ENCODE measurements around the gene SLC66A2. TPM values are rescaled to one million over a fixed set of nuclear protein-coding genes. Genes with fewer than 3 reads are reported as not detected.

The SLC66A2 gene
- total RNA-seq, 2 experiments from 2014 or later = 44.5 to 44.8 TPM

DNA sequence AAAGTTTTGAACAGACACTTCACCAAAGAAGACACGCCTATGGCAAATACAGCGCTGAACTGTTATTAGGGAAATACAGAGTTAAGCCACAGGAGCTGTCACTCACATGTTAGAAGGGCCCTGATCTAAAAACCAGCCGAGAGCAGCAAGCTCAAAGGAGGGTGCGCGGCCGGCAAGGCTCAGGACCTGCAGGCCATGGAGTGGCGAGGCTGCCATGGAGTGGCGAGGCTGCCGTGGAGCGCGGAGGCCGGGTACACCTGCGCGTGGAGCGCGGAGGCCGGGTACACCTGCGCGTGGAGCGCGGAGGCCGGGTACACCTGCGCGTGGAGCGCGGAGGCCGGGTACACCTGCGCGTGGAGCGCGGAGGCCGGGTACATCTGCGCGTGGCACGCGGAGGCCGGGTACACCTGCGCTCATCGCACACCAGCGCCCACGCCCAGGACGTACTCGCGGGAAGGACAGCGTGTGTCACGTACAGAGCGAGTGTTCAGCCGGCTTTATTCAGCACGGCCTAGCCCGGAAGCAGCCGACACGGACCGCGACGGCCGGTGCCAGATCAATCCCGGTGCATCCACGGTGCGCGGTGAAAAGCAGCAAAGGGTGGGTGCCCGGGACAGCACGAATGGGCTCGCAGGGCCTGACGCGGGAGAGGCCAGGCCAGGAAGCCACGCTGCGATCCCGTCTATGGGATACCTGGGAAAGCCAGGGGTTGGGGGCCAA, 68.8 kb downstream of the SLC66A2 start:
- CTCF ChIA-PET = no interaction called here
- H3K27me3 ChIP-seq (ENCODE audit: control insufficient read depth in 1 of 2, insufficient read depth in 2 of 2, low read length in 2 of 2) = no peaks in the 10 kb centered on the region
- DNase-seq (no peak), ATAC-seq (ENCODE audit: poor library complexity) (no peak)
- peaks cover 3 to 54% of the 10 kb centered on the region in 2 experiments for H3K9me3 ChIP-seq (ENCODE audit: control insufficient read depth in 1 of 2, insufficient read depth in 1 of 2, low read length in 2 of 2)
- TF ChIP-seq, protein P1, sequence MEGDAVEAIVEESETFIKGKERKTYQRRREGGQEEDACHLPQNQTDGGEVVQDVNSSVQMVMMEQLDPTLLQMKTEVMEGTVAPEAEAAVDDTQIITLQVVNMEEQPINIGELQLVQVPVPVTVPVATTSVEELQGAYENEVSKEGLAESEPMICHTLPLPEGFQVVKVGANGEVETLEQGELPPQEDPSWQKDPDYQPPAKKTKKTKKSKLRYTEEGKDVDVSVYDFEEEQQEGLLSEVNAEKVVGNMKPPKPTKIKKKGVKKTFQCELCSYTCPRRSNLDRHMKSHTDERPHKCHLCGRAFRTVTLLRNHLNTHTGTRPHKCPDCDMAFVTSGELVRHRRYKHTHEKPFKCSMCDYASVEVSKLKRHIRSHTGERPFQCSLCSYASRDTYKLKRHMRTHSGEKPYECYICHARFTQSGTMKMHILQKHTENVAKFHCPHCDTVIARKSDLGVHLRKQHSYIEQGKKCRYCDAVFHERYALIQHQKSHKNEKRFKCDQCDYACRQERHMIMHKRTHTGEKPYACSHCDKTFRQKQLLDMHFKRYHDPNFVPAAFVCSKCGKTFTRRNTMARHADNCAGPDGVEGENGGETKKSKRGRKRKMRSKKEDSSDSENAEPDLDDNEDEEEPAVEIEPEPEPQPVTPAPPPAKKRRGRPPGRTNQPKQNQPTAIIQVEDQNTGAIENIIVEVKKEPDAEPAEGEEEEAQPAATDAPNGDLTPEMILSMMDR (IDR thresholded peaks at IDR 0.05) = no peak
- H3K36me3 ChIP-seq (ENCODE audit: insufficient read depth, low read length) = no peaks in the 10 kb centered on the region
- Mint-ChIP-seq H3K27ac (no peak overlapping the region), H3K9me3 (no peaks in the 10 kb centered on the region), H3K27me3 (no peaks in the 10 kb centered on the region), H3K4me1 (ENCODE audit: low read depth) (no peaks in the 10 kb centered on the region), H3K4me3 (no peak overlapping the region), H3K36me3 (ENCODE audit: low read depth) (no peaks in the 10 kb centered on the region)
- H3K4me3 ChIP-seq (ENCODE audit: low read length) = no peak overlapping the region
- H3K4me1 ChIP-seq (ENCODE audit: insufficient read depth, low read length) = no peaks in the 10 kb centered on the region
- H3K27ac ChIP-seq (ENCODE audit: low read depth in 1 of 2, low read length in 2 of 2) = no peak overlapping the region
- intact Hi-C loops (cut with DNase I, micrococcal nuclease) = no loop called here
- POLR2A ChIA-PET = no interaction called here

DNA sequence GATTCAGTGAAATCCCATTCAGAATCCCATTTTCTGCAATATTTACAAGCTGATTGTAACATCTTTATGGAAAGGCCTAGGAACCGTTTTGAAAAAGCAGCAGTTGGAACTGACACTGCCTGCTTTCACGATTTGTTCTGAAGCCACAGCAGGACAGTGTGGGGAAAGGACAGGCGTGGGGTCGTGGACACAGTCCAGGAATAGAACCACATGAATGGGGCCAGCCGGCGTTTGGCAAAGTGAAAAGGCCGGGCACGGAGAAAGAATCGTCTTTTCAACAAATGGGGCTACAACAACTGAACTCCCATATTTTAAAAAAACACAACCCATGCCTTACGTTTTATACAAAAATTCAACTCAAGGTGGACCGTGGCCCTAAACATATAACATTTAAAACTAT, 69.8 kb downstream of the SLC66A2 start:
- no peak overlapping the region for H3K4me3 ChIP-seq (ENCODE audit: low read length)
- no peaks in the 10 kb centered on the region for H3K9me3 Mint-ChIP-seq
- DNase-seq = no peak
- no peaks in the 10 kb centered on the region for H3K27me3 ChIP-seq (ENCODE audit: control insufficient read depth in 1 of 2, insufficient read depth in 2 of 2, low read length in 2 of 2)
- intact Hi-C loops (cut with DNase I, micrococcal nuclease) = no loop called here
- TF ChIP-seq, protein P1 (IDR thresholded peaks at IDR 0.05) = no peak
- peaks cover 0 to 49% of the 10 kb centered on the region in 2 experiments for H3K9me3 ChIP-seq (ENCODE audit: control insufficient read depth in 1 of 2, insufficient read depth in 1 of 2, low read length in 2 of 2)
- H3K4me1 Mint-ChIP-seq (ENCODE audit: low read depth) = no peaks in the 10 kb centered on the region
- H3K4me1 ChIP-seq (ENCODE audit: insufficient read depth, low read length) = no peaks in the 10 kb centered on the region
- no peaks in the 10 kb centered on the region for H3K27me3 Mint-ChIP-seq
- H3K4me3 Mint-ChIP-seq = no peak overlapping the region
- ATAC-seq (ENCODE audit: poor library complexity) = no peak
- ChIA-PET CTCF (no interaction called here), POLR2A (no interaction called here)
- no peak overlapping the region for H3K27ac Mint-ChIP-seq
- H3K36me3 ChIP-seq (ENCODE audit: insufficient read depth, low read length) = no peaks in the 10 kb centered on the region
- H3K36me3 Mint-ChIP-seq (ENCODE audit: low read depth) = no peaks in the 10 kb centered on the region
- H3K27ac ChIP-seq (ENCODE audit: low read depth in 1 of 2, low read length in 2 of 2) = no peak overlapping the region

DNA sequence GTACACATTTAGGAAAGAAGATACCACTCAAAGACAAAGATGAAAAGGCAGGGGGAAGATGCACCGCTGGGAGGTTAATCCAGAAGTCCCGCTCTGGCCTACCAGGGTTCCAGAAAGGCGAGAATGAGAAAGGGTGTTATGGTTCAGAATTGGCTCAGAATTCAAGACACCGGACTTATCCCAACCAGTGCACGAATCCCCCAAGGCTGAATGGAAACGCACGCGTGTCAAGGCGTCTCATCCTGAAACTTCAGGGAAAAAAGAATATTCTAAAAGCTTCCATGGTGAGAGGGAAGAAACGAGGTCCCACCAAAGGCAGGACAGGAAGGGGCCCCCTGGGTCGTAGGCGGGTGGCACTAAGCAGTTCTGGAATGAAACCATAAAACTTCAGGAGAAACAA, 71.9 kb downstream of the SLC66A2 start:
- H3K9me3 ChIP-seq (ENCODE audit: control insufficient read depth in 1 of 2, insufficient read depth in 1 of 2, low read length in 2 of 2) = peaks cover 0 to 41% of the 10 kb centered on the region in 2 experiments
- no peak for DNase-seq
- ChIA-PET CTCF (no interaction called here), POLR2A (no interaction called here)
- no peak overlapping the region for H3K4me3 ChIP-seq (ENCODE audit: low read length)
- H3K27ac ChIP-seq (ENCODE audit: low read depth in 1 of 2, low read length in 2 of 2) = no peak overlapping the region
- Mint-ChIP-seq H3K27me3 (no peaks in the 10 kb centered on the region), H3K27ac (no peak overlapping the region), H3K36me3 (ENCODE audit: low read depth) (no peaks in the 10 kb centered on the region), H3K4me1 (ENCODE audit: low read depth) (no peaks in the 10 kb centered on the region), H3K9me3 (no peaks in the 10 kb centered on the region), H3K4me3 (no peak overlapping the region)
- H3K27me3 ChIP-seq (ENCODE audit: control insufficient read depth in 1 of 2, insufficient read depth in 2 of 2, low read length in 2 of 2) = no peaks in the 10 kb centered on the region
- no peaks in the 10 kb centered on the region for H3K4me1 ChIP-seq (ENCODE audit: insufficient read depth, low read length)
- H3K36me3 ChIP-seq (ENCODE audit: insufficient read depth, low read length) = no peaks in the 10 kb centered on the region
- intact Hi-C loops (cut with DNase I, micrococcal nuclease) = no loop called here
- TF ChIP-seq, protein P1 (IDR thresholded peaks at IDR 0.05) = no peak
- no peak for ATAC-seq (ENCODE audit: poor library complexity)

Measured in CD4-positive, alpha-beta T cell (primary cell).